Brain microvascular endothelial cell (primary cell): ENCODE measurements around the gene POLD2.

Experiments used
- DNase-seq: peaks from one replicate; pipeline ENCODE4 v3.0.0-alpha.2; 2020
- H3K27ac ChIP-seq: fragments of 250-450 bp; sonication (Bioruptor Pico); 2 replicates; pipeline ENCODE4 v1.5.1; 2020; ENCODE audit warnings: mild to moderate bottlenecking, moderate library complexity
- H3K27me3 ChIP-seq: fragments of 250-450 bp; sonication (Bioruptor Pico); replicated peaks from 2 replicates; pipeline ENCODE4 v1.5.1; 2020; ENCODE audit warnings: mild to moderate bottlenecking
- H3K36me3 ChIP-seq: fragments of 250-450 bp; sonication (Bioruptor Pico); replicated peaks from 2 replicates; pipeline ENCODE4 v1.5.1; 2020; ENCODE audit warnings: mild to moderate bottlenecking
- H3K4me3 ChIP-seq: 2 replicates; pipeline ENCODE4 v1.5.1; 2011; ENCODE audit warnings: low read depth, mild to moderate bottlenecking, control low read depth, low read length, moderate library complexity
- CTCF ChIP-seq: IDR thresholded peaks from 2 replicates; pipeline ENCODE4 v1.5.1; 2011; ENCODE audit warnings: low read depth, mild to moderate bottlenecking, moderate library complexity, low read length, control low read depth, inconsistent platforms; ENCODE audit errors: missing control alignments
- in situ Hi-C: cut with HindIII; loops from 2 replicates; pipeline ENCODE4 v1.10.0; 2017; ENCODE audit warnings: low sequenced_read_pairs, low pct_ligation_motif_present

POLD2 gene

GRCh38 chr7:44079331-44080021, 43.9 kb downstream of the POLD2 start:
- H3K27ac ChIP-seq, result no peak overlapping the region
- H3K27me3 ChIP-seq, result no peaks in the 10 kb centered on the region
- in situ Hi-C loops, result no loop called here
- no peak overlapping the region for H3K4me3 ChIP-seq
- no peak for DNase-seq
- no peak for TF ChIP-seq CTCF
- peaks cover 25% of the 10 kb centered on the region for H3K36me3 ChIP-seq

DNA sequence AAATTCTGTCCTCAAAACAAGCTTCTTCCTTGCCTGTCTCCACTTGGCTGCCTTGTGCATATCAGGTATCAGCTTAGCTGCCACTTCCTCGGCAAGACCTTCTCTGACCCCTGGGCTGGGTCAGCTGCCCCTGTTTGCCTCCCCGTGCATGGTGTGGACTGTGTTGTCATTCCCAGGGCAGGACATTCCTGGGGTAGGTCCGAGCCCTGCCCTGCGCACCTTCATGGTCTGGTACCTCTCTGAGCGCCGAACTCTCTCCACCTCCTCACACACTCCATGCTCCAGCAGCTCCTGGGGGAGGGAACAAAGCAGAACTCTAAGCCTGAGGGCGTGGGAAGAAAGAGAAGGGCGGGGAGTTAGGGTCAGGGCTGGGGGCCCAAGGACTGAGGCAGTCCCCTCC, 44.8 kb downstream of the POLD2 start:
- no peak overlapping the region for H3K27ac ChIP-seq
- no peak for TF ChIP-seq CTCF
- no peaks in the 10 kb centered on the region for H3K27me3 ChIP-seq
- DNase-seq, result no peak
- H3K36me3 ChIP-seq, result peaks cover 25% of the 10 kb centered on the region
- in situ Hi-C loops, result no loop called here
- no peak overlapping the region for H3K4me3 ChIP-seq

- Histone ChIP-seq H3K27ac (no peak overlapping the region), H3K4me3 (no peak overlapping the region), H3K36me3 (peaks cover 27% of the 10 kb centered on the region), H3K27me3 (no peaks in the 10 kb centered on the region)
- no peak for DNase-seq
- no peak for TF ChIP-seq CTCF
- in situ Hi-C loops, result no loop called here
Measured at GRCh38 chr7:44077681-44078091, 45.7 kb downstream of the POLD2 start.

- H3K36me3 ChIP-seq, result peaks cover 27% of the 10 kb centered on the region
- H3K27me3 ChIP-seq, result no peaks in the 10 kb centered on the region
- no peak for DNase-seq
- TF ChIP-seq CTCF, result no peak
- in situ Hi-C loops, result no loop called here
- H3K27ac ChIP-seq, result no peak overlapping the region
- H3K4me3 ChIP-seq, result no peak overlapping the region
Measured at GRCh38 chr7:44077061-44077460, 46.3 kb downstream of the POLD2 start.

GRCh38 chr7:44076101-44076895, 47.0 kb downstream of the POLD2 start:
- TF ChIP-seq CTCF, result no peak
- Histone ChIP-seq H3K27me3 (no peaks in the 10 kb centered on the region), H3K36me3 (peaks cover 27% of the 10 kb centered on the region), H3K27ac (no peak overlapping the region), H3K4me3 (no peak overlapping the region)
- DNase-seq, result no peak
- in situ Hi-C loops, result no loop called here
